Measurements from ENCODE around the gene TXNDC11. TPM values are rescaled to one million over a fixed set of nuclear protein-coding genes. Genes with fewer than 3 reads are reported as not detected.

The TXNDC11 gene
- polyA plus RNA-seq, 1 experiment = 45.1 TPM

DNA sequence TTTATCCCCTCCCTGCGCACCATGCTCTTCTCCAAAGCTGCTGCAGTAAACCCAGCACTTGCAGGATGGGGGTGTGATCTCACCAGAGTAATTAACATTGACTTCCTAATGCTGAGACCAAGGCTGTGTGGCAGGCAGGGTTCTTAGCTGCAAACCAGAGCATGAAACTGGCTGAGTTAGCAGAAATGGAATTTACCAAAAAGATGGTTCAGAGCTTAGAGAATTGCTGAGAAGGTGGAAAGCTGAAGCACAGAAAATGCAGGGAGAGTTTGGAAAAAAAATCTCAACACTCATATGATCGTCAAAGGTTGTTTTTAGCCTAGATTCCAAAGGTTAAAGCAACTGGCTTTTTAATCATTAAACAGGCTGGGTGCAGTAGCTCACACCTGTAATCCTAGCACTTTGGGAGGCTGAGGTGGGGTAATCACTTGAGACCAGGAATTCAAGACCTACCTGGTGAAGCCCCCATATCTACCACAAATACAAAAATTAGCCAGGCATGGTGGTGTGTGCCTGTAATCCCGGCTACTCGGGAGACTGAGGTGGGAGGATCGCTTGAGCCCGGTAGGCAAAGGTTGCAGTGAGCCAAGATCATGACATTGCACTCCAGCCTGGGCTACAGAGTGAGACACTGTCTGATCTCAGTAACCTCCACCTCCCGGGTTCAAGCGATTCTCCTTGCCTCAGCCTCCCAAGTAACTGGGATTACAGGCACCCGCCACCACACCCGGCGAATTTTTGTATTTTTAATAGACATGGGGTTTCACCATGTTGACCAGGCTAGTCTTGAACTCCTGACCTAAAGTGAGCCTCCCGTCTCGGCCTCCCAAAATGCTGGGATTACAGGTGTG lies 6.0 kb upstream of the TXNDC11 start:
- Histone ChIP-seq H3K4me3 (ENCODE audit: low read depth, low read length) (no peak overlapping the region), H3K36me3 (ENCODE audit: control insufficient read depth, insufficient read depth, low read length) (peaks cover 25% of the 10 kb centered on the region), H3K27me3 (ENCODE audit: control insufficient read depth, insufficient read depth, low read length) (no peaks in the 10 kb centered on the region)
- POLR2A ChIA-PET = no interaction called here
- CTCF ChIA-PET = no interaction called here
- TF ChIP-seq, protein P1, sequence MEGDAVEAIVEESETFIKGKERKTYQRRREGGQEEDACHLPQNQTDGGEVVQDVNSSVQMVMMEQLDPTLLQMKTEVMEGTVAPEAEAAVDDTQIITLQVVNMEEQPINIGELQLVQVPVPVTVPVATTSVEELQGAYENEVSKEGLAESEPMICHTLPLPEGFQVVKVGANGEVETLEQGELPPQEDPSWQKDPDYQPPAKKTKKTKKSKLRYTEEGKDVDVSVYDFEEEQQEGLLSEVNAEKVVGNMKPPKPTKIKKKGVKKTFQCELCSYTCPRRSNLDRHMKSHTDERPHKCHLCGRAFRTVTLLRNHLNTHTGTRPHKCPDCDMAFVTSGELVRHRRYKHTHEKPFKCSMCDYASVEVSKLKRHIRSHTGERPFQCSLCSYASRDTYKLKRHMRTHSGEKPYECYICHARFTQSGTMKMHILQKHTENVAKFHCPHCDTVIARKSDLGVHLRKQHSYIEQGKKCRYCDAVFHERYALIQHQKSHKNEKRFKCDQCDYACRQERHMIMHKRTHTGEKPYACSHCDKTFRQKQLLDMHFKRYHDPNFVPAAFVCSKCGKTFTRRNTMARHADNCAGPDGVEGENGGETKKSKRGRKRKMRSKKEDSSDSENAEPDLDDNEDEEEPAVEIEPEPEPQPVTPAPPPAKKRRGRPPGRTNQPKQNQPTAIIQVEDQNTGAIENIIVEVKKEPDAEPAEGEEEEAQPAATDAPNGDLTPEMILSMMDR (IDR thresholded peaks at IDR 0.05; ENCODE audit: insufficient read depth, low read depth, low read length) = no peak
- DNase-seq (ENCODE audit: low read depth) = no peak

DNA sequence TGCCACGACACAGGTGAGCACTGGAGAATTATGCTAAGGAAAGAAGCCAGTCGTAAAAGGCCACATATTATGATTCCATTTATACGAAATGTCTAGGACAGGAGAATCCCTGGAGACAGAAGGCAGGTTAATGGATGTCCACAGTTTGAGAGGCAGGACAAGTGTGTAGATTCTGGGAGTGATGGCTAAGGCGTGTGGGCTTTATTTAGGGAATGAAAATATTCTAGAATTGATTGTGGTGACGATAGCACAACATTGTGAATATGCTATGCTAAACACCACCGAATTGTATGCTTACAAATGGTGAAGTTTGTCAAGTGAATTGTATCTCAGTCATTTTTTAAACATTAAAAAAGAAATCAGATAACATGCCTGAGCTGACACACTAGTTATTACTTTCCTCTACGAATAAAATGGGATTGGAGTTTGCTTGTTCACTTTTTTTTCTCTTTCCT lies 5.3 kb upstream of the TXNDC11 start:
- TF ChIP-seq, protein P1 (IDR thresholded peaks at IDR 0.05; ENCODE audit: insufficient read depth, low read depth, low read length) = no peak
- CTCF ChIA-PET = interaction anchor here (1.7 kb wide), 1 partner anchor 352 kb away, joined by 4 read pairs; no protein-coding TSS in a partner anchor
- POLR2A ChIA-PET = no interaction called here
- DNase-seq (ENCODE audit: low read depth) = no peak
- Histone ChIP-seq H3K27me3 (ENCODE audit: control insufficient read depth, insufficient read depth, low read length) (no peaks in the 10 kb centered on the region), H3K4me3 (ENCODE audit: low read depth, low read length) (no peak overlapping the region), H3K36me3 (ENCODE audit: control insufficient read depth, insufficient read depth, low read length) (peaks cover 20% of the 10 kb centered on the region)

DNA sequence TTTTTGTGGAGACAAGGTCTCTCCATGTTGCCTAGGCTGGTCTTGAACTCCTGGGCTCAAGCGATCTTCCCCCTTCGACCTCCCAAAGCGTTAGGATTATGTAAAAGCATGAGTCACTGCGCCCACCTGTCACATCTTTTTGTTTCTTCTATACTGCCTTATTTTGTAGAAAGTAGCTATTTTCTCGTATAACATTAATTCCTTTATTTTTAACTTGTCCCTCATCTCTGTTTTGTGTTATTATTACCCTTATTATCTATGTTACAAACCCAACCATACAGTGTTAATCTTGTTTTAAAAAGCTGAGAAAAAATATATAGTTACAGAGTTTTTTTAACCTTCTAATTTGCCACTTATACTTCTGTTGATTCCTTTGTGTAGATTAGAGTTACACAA lies 1.4 kb upstream of the TXNDC11 start:
- Histone ChIP-seq H3K36me3 (ENCODE audit: control insufficient read depth, insufficient read depth, low read length) (peaks cover 6% of the 10 kb centered on the region; the same call in 1 of the 2 replicates), H3K4me3 (ENCODE audit: low read depth, low read length) (no peak overlapping the region), H3K27me3 (ENCODE audit: control insufficient read depth, insufficient read depth, low read length) (no peaks in the 10 kb centered on the region)
- TF ChIP-seq, protein P1 (IDR thresholded peaks at IDR 0.05; ENCODE audit: insufficient read depth, low read depth, low read length) = no peak
- ChIA-PET POLR2A (no interaction called here), CTCF (interaction anchor here (1.0 to 4.0 kb wide), 3 partner anchors 28 to 53 kb away, joined by 4 to 24 read pairs (median 5); partner anchors contain the start of gene ZC3H7A)
- no peak for DNase-seq (ENCODE audit: low read depth)

DNA sequence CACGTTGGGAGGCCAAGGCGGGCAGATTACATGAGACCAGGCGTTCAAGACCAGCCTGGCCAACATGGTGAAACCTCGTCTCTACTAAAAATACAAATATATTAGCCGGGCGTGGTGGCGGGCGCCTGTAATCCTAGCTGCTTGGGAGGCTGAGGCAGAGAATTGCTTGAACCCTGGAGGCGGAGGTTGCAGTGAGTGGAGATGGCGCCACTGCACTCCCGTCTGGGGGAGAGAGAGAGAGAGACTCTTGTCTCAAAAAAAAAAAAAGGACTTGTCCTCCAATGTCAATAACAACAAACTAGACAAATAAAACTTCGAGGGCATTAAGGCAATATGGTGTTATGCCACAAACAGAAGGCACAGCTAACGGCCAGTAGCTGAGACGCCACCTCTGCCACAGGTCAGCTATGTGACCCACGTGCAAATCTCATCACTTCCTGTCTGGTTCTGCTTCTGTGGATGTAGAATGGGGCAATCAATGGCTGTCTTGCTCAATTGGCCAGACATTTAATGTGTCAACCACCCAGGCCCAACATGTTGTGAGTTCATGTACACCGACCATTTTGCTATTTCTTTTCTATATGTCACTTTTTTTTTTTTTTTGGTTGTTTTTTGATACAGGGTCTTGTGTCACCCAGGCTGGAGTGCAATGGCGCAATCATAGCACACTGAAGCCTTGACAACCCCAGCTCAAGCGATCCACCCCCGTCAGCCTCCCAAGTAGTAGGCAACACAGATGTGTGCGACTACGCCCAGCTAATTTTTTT lies 834 bp upstream of the TXNDC11 start:
- Histone ChIP-seq H3K27me3 (ENCODE audit: control insufficient read depth, insufficient read depth, low read length) (no peaks in the 10 kb centered on the region), H3K36me3 (ENCODE audit: control insufficient read depth, insufficient read depth, low read length) (peaks cover 4% of the 10 kb centered on the region; the same call in 1 of the 2 replicates), H3K4me3 (ENCODE audit: low read depth, low read length) (peak overlapping the region; percentile 39)
- CTCF ChIA-PET = interaction anchor here (1.0 to 4.0 kb wide), 3 partner anchors 29 to 54 kb away, joined by 4 to 24 read pairs (median 5); partner anchors contain the start of gene ZC3H7A
- POLR2A ChIA-PET = interaction anchor here (0.8 to 1.7 kb wide), 2 partner anchors 40 to 54 kb away, joined by 3 to 6 read pairs; partner anchors contain the start of gene ZC3H7A
- TF ChIP-seq, protein P1 (IDR thresholded peaks at IDR 0.05; ENCODE audit: insufficient read depth, low read depth, low read length) = no peak
- DNase-seq (ENCODE audit: low read depth) = no peak

Measured in BJ (cell line).